H1 (cell line): Measurements from ENCODE around the gene EEF2K. TPM values are rescaled to one million over a fixed set of nuclear protein-coding genes. Genes with fewer than 3 reads are reported as not detected.

Source experiments
- CTCF ChIA-PET: fragments of 300-600 bp; sonication (Branson Sonifier 250); formaldehyde crosslinking; loops from one replicate; lab custom pipeline; 2021; ENCODE audit not compliant: partially characterized antibody; lab: Charles Lee
- POLR2A ChIA-PET: fragments of 300-600 bp; sonication (Branson Sonifier 250); formaldehyde crosslinking; loops from one replicate; lab custom pipeline; 2021; ENCODE audit warnings: inconsistent platforms; ENCODE audit not compliant: partially characterized antibody; lab: Charles Lee
- DNase-seq, 2 experiments: peaks; one replicate each; pipeline versions ENCODE4 v3.0.0 to v3.0.0-alpha.2; 2010 to 2022; ENCODE audit warnings: low spot score in 2 of 2, low read depth in 1 of 2, mixed read lengths in 1 of 2
- FAIRE-seq: peaks from 2 replicates; lab custom pipeline; 2011; peaks lifted over from hg19 to GRCh38; lab: Jason Lieb, UNC
- H2AFZ ChIP-seq: 2 replicates; pipeline ENCODE4 v1.8.1; 2012; ENCODE audit warnings: low read length, inconsistent platforms
- H2AK5ac ChIP-seq: 2 replicates; pipeline ENCODE4 v1.6.1; 2013; ENCODE audit warnings: low read depth, low read length
- H2BK120ac ChIP-seq: replicated peaks from 2 replicates; pipeline ENCODE3; 2013; ENCODE audit warnings: low read depth, low read length, inconsistent platforms
- H2BK12ac ChIP-seq: 2 replicates; pipeline ENCODE4 v1.6.1; 2013; ENCODE audit warnings: low read depth, low read length
- H2BK15ac ChIP-seq: 2 replicates; pipeline ENCODE4 v1.6.1; 2013; ENCODE audit warnings: low read length
- H2BK20ac ChIP-seq: 2 replicates; pipeline ENCODE4 v1.6.1; 2013; ENCODE audit warnings: low read length
- H2BK5ac ChIP-seq: 2 replicates; pipeline ENCODE4 v1.6.1; 2013; ENCODE audit warnings: low read depth, low read length
- H3K14ac ChIP-seq: 2 replicates; pipeline ENCODE4 v1.6.1; 2013; ENCODE audit warnings: inconsistent platforms; ENCODE audit not compliant: insufficient read length
- H3K18ac ChIP-seq: 2 replicates; pipeline ENCODE4 v1.6.1; 2013; ENCODE audit warnings: low read length; ENCODE audit errors: extremely low read depth
- H3K23ac ChIP-seq: 2 replicates; pipeline ENCODE4 v1.6.1; 2013; ENCODE audit warnings: inconsistent platforms; ENCODE audit not compliant: insufficient read length
- H3K23me2 ChIP-seq: 2 replicates; pipeline ENCODE4 v1.6.1; 2013; ENCODE audit warnings: low read depth, low read length
- H3K27ac ChIP-seq: 2 replicates; pipeline ENCODE4 v1.6.1; 2011; ENCODE audit warnings: low read depth, low read length, inconsistent platforms
- H3K27me3 ChIP-seq, 4 experiments: replicated peaks in 1 of 4; 1 replicate in 1 of 4; 2 replicates in 3 of 4; pipeline versions ENCODE4 v1.6.1 to v1.8.1; 2011 to 2013; ENCODE audit warnings: low read length in 3 of 4, mild to moderate bottlenecking in 3 of 4, inconsistent platforms in 2 of 4, mixed read lengths in 2 of 4, moderate library complexity in 1 of 4; ENCODE audit not compliant: control insufficient read depth in 3 of 4, insufficient read depth in 3 of 4; ENCODE audit errors: extremely low read depth in 1 of 4
- H3K36me3 ChIP-seq, 4 experiments: 2 replicates each; pipeline versions ENCODE4 v1.6.1 to v1.8.1; 2011 to 2013; ENCODE audit warnings: mild to moderate bottlenecking in 4 of 4, low read length in 3 of 4, moderate library complexity in 2 of 4, control low read depth in 1 of 4, inconsistent platforms in 1 of 4; ENCODE audit not compliant: insufficient read depth in 4 of 4, control insufficient read depth in 2 of 4
- H3K4ac ChIP-seq: replicated peaks from 2 replicates; pipeline ENCODE3; 2013; ENCODE audit warnings: low read length, low read depth, mixed read lengths, inconsistent platforms; ENCODE audit not compliant: insufficient read length
- H3K4me1 ChIP-seq, 4 experiments: replicated peaks in 1 of 4; 1 replicate in 1 of 4; 2 replicates in 3 of 4; pipeline versions ENCODE4 v1.6.1 to v1.8.1; 2011 to 2013; ENCODE audit warnings: low read length in 3 of 4, inconsistent platforms in 2 of 4, mixed read lengths in 1 of 4; ENCODE audit not compliant: insufficient read depth in 4 of 4, control insufficient read depth in 3 of 4
- H3K4me2 ChIP-seq, 2 experiments: 2 replicates each; pipeline versions ENCODE4 v1.6.1 to v1.8.1; 2011 to 2013; ENCODE audit warnings: low read depth in 2 of 2, low read length in 2 of 2, control low read depth in 1 of 2, inconsistent platforms in 1 of 2, mild to moderate bottlenecking in 1 of 2; ENCODE audit not compliant: insufficient read depth in 1 of 2
- H3K4me3 ChIP-seq, 4 experiments: fragments of 200-600, 300-600 bp in 1 of 4; sonication (generic), shearing (Covaris generic), sonication (Bioruptor Twin) in 1 of 4; 2 replicates each; pipeline versions ENCODE4 v1.5.1 to v1.8.1; 2011 to 2016; ENCODE audit warnings: low read length in 4 of 4, low read depth in 3 of 4, control low read depth in 2 of 4, inconsistent platforms in 2 of 4, mild to moderate bottlenecking in 2 of 4, mixed read lengths in 1 of 4, moderate library complexity in 1 of 4; ENCODE audit not compliant: insufficient read depth in 2 of 4; ENCODE audit errors: extremely low read depth in 1 of 4
- H3K56ac ChIP-seq: replicated peaks from 2 replicates; pipeline ENCODE3; 2013; ENCODE audit warnings: low read depth, mild to moderate bottlenecking, mixed read lengths, low read length, inconsistent platforms; ENCODE audit not compliant: insufficient read length
- H3K79me1 ChIP-seq: 2 replicates; pipeline ENCODE4 v1.6.1; 2013; ENCODE audit warnings: low read depth, low read length, control low read depth
- H3K79me2 ChIP-seq, 2 experiments: 2 replicates each; pipeline versions ENCODE4 v1.6.1 to v1.8.1; 2012 to 2013; ENCODE audit warnings: low read length in 2 of 2, mild to moderate bottlenecking in 2 of 2, inconsistent platforms in 1 of 2; ENCODE audit not compliant: insufficient read depth in 2 of 2, control insufficient read depth in 1 of 2
- H3K9ac ChIP-seq, 4 experiments: replicated peaks in 1 of 4; 1 replicate in 1 of 4; 2 replicates in 3 of 4; pipeline versions ENCODE4 v1.6.1 to v1.8.1; 2011 to 2013; ENCODE audit warnings: low read depth in 3 of 4, low read length in 3 of 4, control low read depth in 2 of 4, mild to moderate bottlenecking in 2 of 4, moderate library complexity in 2 of 4, inconsistent platforms in 1 of 4; ENCODE audit errors: extremely low read depth in 1 of 4
- H3K9me3 ChIP-seq, 2 experiments: 2 replicates each; pipeline versions ENCODE4 v1.6.1 to v1.8.1; 2012 to 2013; ENCODE audit warnings: mild to moderate bottlenecking in 2 of 2, moderate library complexity in 2 of 2, control low read depth in 1 of 2, inconsistent platforms in 1 of 2, low read depth in 1 of 2, low read length in 1 of 2, mixed read lengths in 1 of 2; ENCODE audit not compliant: insufficient read depth in 2 of 2
- H4K20me1 ChIP-seq, 2 experiments: replicated peaks in 1 of 2; 2 replicates each; pipeline versions ENCODE3 to v1.8.1; 2011 to 2013; ENCODE audit warnings: inconsistent platforms in 2 of 2, low read length in 2 of 2, mild to moderate bottlenecking in 1 of 2; ENCODE audit not compliant: insufficient read depth in 2 of 2, control insufficient read depth in 1 of 2
- H4K5ac ChIP-seq: 2 replicates; pipeline ENCODE4 v1.6.1; 2013; ENCODE audit warnings: low read length, low read depth, mixed read lengths, inconsistent platforms; ENCODE audit not compliant: insufficient read length
- H4K8ac ChIP-seq: 2 replicates; pipeline ENCODE4 v1.8.0; 2013; ENCODE audit warnings: mild to moderate bottlenecking, moderate library complexity, low read length, inconsistent platforms; ENCODE audit not compliant: insufficient read depth; ENCODE audit errors: extremely low read depth
- H4K91ac ChIP-seq: replicated peaks from 2 replicates; pipeline ENCODE3; 2013; ENCODE audit warnings: low read length, mixed read lengths, inconsistent platforms; ENCODE audit not compliant: insufficient read length
- ASH2L ChIP-seq: fragments of 200-600, 300-600 bp; sonication (generic); IDR thresholded peaks from one replicate; pipeline ENCODE4 v1.7.1; 2017; ENCODE audit warnings: low read length
- CREB1 ChIP-seq: IDR thresholded peaks from 2 replicates; pipeline ENCODE4 v1.6.1; 2012; ENCODE audit warnings: inconsistent platforms
- WGBS, 2 experiments: shearing (Covaris generic) in 1 of 2; methylation state at CpG; one replicate each; pipeline versions ENCODE4 v1.1.6 to v1.1.7; 2013 to 2015; ENCODE audit warnings: low lambda C conversion rate in 2 of 2, mixed read lengths in 2 of 2, inconsistent platforms in 1 of 2, low coverage in 1 of 2, missing lambda C conversion rate in 1 of 2; ENCODE audit not compliant: insufficient replicate concordance in 2 of 2, insufficient coverage in 1 of 2, insufficient read length in 1 of 2; ENCODE audit errors: extremely low coverage in 1 of 2, missing lambda C conversion rate in 1 of 2; 5-methylcytosine and 5-hydroxymethylcytosine counted together
- polyA plus RNA-seq, 7 experiments: library from polyadenylated mRNA; depleted of rRNA in 3 of 7; stranded (reverse) in 5 of 7; unstranded in 2 of 7; fragments of >200 nt in 5 of 7; fragments of 200-250 nt in 2 of 7; gene quantifications; 1 replicate in 5 of 7; 2 replicates in 1 of 7; 4 replicates in 1 of 7; pipeline versions ENCODE4 v1.2.1 to v1.2.3, GENCODE V29; 2011 to 2013; ENCODE audit warnings: missing spikeins in 2 of 7, mixed read lengths in 2 of 7
- total RNA-seq: library from RNA; stranded (reverse); fragmentation: NEBNext Ultra II Directional; extraction: Animal tissue kit (Norgen Biotek cat#: 25700); gene quantifications from 2 replicates; pipeline ENCODE4 v1.2.1, GENCODE V29; 2021

EEF2K gene
- total and polyA plus RNA-seq, 2 of the 8 experiments (the other 6 are each of a cell fraction or from before 2014, with no cell fraction given) = 14.9 to 30.2 TPM

DNA sequence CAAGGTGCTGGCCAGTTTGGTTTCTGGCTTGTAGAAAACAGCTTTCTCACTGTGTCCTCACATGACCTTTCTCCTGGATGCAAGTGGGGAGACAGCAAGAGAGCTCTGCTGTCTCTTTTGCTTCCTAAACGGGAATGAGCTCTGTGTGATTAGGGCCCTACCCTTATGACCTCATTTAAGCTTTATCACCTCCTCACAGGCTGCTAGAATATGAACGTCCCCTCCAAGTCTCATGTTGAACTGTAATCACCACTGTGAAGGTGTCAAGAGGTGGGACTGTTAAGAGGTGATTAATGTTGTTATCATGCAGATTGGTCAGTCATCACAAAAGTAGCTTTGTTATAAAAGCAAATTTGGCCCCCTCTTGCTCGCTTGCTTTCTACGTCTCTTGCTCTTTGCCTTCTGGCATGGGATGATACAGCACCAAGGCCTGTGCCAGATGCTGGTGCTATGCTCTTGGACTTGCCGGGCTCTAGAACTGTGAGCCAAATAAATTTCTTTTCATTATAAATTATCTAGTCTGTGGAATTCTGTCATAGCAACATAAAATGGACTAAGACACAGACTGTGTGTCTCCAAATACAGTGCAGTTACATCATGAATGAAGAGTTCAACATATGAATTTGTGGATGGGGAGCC is 76.3 kb downstream of the EEF2K start:
- no peak overlapping the region for H2BK15ac ChIP-seq
- no peak overlapping the region for H2AK5ac ChIP-seq
- H4K91ac ChIP-seq = no peak overlapping the region
- H2AFZ ChIP-seq = no peak overlapping the region
- H2BK12ac ChIP-seq = no peak overlapping the region
- H2BK120ac ChIP-seq = no peak overlapping the region
- H3K9ac ChIP-seq = no peak overlapping the region
- ChIA-PET CTCF (interaction anchor here (1.0 to 1.4 kb wide), 2 partner anchors 18 to 205 kb away, joined by 3 to 5 read pairs; no protein-coding TSS in a partner anchor), POLR2A (interaction anchor here (1.4 kb wide), 1 partner anchor 16 kb away, joined by 5 read pairs; no protein-coding TSS in a partner anchor)
- H3K23me2 ChIP-seq = no peaks in the 10 kb centered on the region
- peaks cover 0 to 18% (median 6%) of the 10 kb centered on the region in 4 experiments; a peak in 5 of 8 replicates for H3K36me3 ChIP-seq
- no peak for DNase-seq
- no peak overlapping the region for H3K18ac ChIP-seq
- H4K8ac ChIP-seq = no peak overlapping the region
- H3K56ac ChIP-seq = no peak overlapping the region
- no peak overlapping the region for H3K4me3 ChIP-seq
- H3K79me2 ChIP-seq = no peaks in the 10 kb centered on the region
- H3K27me3 ChIP-seq = no peaks in the 10 kb centered on the region
- no peaks in the 10 kb centered on the region; a peak in 1 of 4 replicates for H3K9me3 ChIP-seq
- no peaks in the 10 kb centered on the region for H4K20me1 ChIP-seq
- FAIRE-seq = no peak
- no peak overlapping the region for H3K23ac ChIP-seq
- H3K79me1 ChIP-seq = no peaks in the 10 kb centered on the region
- H3K27ac ChIP-seq = no peak overlapping the region
- no peak overlapping the region for H2BK20ac ChIP-seq
- no peak overlapping the region for H3K14ac ChIP-seq
- H3K4ac ChIP-seq = no peak overlapping the region
- H2BK5ac ChIP-seq = no peak overlapping the region
- H4K5ac ChIP-seq = no peak overlapping the region
- peaks cover 0 to 5% (median 1%) of the 10 kb centered on the region in 4 experiments; a peak in 5 of 7 replicates for H3K4me1 ChIP-seq
- TF ChIP-seq CREB1 (no peak), ASH2L (no peak)
- TF ChIP-seq, all 59 proteins: peak for 0
- H3K4me2 ChIP-seq = no peak overlapping the region
- 94% methylated on average over 5 of the region's 5 CpGs; no CpG with 5 or more reads in 1 of the 2 experiments for WGBS, 2 experiments
